ENCODE results near the gene GADD45B. TPM values are rescaled to one million over a fixed set of nuclear protein-coding genes. Genes with fewer than 3 reads are reported as not detected.
"Not testable (repeated sequence)": the region's sequence is repeated elsewhere in the genome, so short reads cannot be mapped to it uniquely, and the experiment has no call there.

The GADD45B gene
- total and polyA plus RNA-seq, 3 donors from 2014 or later = 16.9 to 59.7 (median 30.5) TPM

- Histone ChIP-seq H3K4me1 (peaks cover 30% of the 10 kb centered on the region), H3K36me3 (ENCODE audit: low read depth, missing control alignments) (no peaks in the 10 kb centered on the region), H3K4me3 (no peak overlapping the region), H3K9me3 (no peaks in the 10 kb centered on the region), H3K27me3 (no peaks in the 10 kb centered on the region), H3K27ac (no peak overlapping the region)
- DNase-seq = no peak
- intact Hi-C loops (cut with DNase I; ENCODE audit: low total_unique reads) = no loop called here
- no peak for TF ChIP-seq CTCF (IDR thresholded peaks at IDR 0.05)
- TF ChIP-seq POLR2A (IDR thresholded peaks at IDR 0.05) = no peak
- WGBS, 2 donors = 76 to 81% methylated on average over 2 to 7 of the region's 7 CpGs
These were observed 14.7 kb downstream of the GADD45B start for GRCh38 chr19:2490659-2491058.

- no peak for TF ChIP-seq POLR2A (IDR thresholded peaks at IDR 0.05)
- no peak for TF ChIP-seq CTCF (IDR thresholded peaks at IDR 0.05)
- peaks cover 36% of the 10 kb centered on the region for H3K4me1 ChIP-seq
- intact Hi-C loops (cut with DNase I; ENCODE audit: low total_unique reads) = no loop called here
- H3K27ac ChIP-seq = no peak overlapping the region
- H3K36me3 ChIP-seq (ENCODE audit: low read depth, missing control alignments) = no peaks in the 10 kb centered on the region
- DNase-seq = no peak
- WGBS, 2 donors = 68 to 78% methylated on average over 11 to 23 of the region's 23 CpGs
- no peaks in the 10 kb centered on the region for H3K27me3 ChIP-seq
- no peak overlapping the region for H3K4me3 ChIP-seq
- H3K9me3 ChIP-seq = no peaks in the 10 kb centered on the region
These were observed 15.3 kb downstream of the GADD45B start for GRCh38 chr19:2491130-2491801.

- no peak for TF ChIP-seq CTCF (IDR thresholded peaks at IDR 0.05)
- TF ChIP-seq POLR2A (IDR thresholded peaks at IDR 0.05) = no peak
- H3K4me3 ChIP-seq = no peak overlapping the region
- 68 to 78% methylated on average over 8 of the region's 8 CpGs for WGBS, 2 donors
- no peaks in the 10 kb centered on the region for H3K27me3 ChIP-seq
- H3K9me3 ChIP-seq = no peaks in the 10 kb centered on the region
- peaks cover 34% of the 10 kb centered on the region for H3K4me1 ChIP-seq
- no peak overlapping the region for H3K27ac ChIP-seq
- no peak for DNase-seq
- H3K36me3 ChIP-seq (ENCODE audit: low read depth, missing control alignments) = no peaks in the 10 kb centered on the region
- intact Hi-C loops (cut with DNase I; ENCODE audit: low total_unique reads) = no loop called here
These were observed 16.9 kb downstream of the GADD45B start for GRCh38 chr19:2492870-2493269.

GRCh38 chr19:2493448-2493847 lies 17.5 kb downstream of the GADD45B start:
- 63 to 71% methylated on average over 14 of the region's 14 CpGs for WGBS, 2 donors
- H3K4me1 ChIP-seq = peaks cover 28% of the 10 kb centered on the region
- intact Hi-C loops (cut with DNase I; ENCODE audit: low total_unique reads); H3K36me3 ChIP-seq (ENCODE audit: low read depth, missing control alignments); H3K27ac ChIP-seq; DNase-seq; H3K9me3 ChIP-seq; H3K4me3 ChIP-seq; H3K27me3 ChIP-seq: not testable (repeated sequence)

- 31 to 47% methylated on average over 12 to 21 of the region's 21 CpGs for WGBS, 2 donors
- Histone ChIP-seq H3K36me3 (ENCODE audit: low read depth, missing control alignments) (no peaks in the 10 kb centered on the region), H3K9me3 (no peaks in the 10 kb centered on the region), H3K4me3 (peak overlapping the region in 1 of 2 donors; percentile 66), H3K27me3 (no peaks in the 10 kb centered on the region), H3K27ac (no peak overlapping the region), H3K4me1 (peaks cover 25% of the 10 kb centered on the region)
- TF ChIP-seq POLR2A (IDR thresholded peaks at IDR 0.05) = no peak
- no peak for TF ChIP-seq CTCF (IDR thresholded peaks at IDR 0.05)
- intact Hi-C loops (cut with DNase I; ENCODE audit: low total_unique reads) = no loop called here
- no peak for DNase-seq
These were observed 18.1 kb downstream of the GADD45B start for GRCh38 chr19:2494084-2494446.
